NCI-H1092 treated with DMSO at 0.1 percent for 48 hours (cell line): ENCODE measurements around the gene SLC25A45.

Source experiments
- DNase-seq: peaks from one replicate; lab custom pipeline; 2025; lab: John Stamatoyannopoulos, UW

Gene SLC25A45, protein sequence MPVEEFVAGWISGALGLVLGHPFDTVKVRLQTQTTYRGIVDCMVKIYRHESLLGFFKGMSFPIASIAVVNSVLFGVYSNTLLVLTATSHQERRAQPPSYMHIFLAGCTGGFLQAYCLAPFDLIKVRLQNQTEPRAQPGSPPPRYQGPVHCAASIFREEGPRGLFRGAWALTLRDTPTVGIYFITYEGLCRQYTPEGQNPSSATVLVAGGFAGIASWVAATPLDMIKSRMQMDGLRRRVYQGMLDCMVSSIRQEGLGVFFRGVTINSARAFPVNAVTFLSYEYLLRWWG

DNA sequence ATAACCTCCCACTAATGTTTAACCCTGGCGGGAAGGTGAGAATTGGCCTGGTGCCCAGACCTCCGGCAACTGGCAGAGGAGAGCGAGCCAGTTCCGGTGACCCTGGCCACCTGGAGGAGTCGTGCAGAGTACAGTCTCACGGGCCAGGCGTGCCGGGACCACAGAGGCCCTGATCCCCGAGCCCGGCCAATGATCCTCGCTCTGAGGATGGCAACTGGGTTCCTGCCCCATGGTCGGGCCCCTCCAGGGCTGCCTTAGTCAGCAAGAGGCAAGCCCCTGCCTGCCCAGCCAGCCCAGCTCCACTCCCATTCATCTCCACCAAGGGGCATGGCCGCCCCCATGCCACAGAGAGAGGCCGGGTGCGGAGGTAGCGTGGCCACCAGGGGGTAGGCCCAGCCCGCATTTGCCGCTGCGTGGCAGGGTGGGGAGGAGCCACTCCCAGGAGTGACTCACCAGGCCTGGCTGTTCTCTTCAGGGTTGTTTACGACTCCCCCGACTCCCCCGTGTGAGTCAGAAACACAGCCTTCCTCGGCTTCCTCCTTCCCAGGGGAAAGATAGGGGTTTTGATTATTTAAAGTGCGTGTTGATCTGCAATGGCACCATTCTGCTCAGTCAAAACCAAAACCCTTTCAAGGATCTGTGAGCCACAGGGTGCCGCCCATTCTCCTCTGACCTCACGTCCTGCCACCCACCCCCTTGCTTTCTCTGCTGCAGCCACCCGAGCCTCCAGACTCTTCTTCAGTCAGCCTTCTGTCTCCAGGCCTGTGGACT is at the start of gene SLC25A45:
TSS of gene SLC25A45 (minus strand) at position 614 of the 771 bp plus-strand sequence. CDS start 695 bp downstream, outside the sequence.
- peak; percentile 93 for DNase-seq

DNA sequence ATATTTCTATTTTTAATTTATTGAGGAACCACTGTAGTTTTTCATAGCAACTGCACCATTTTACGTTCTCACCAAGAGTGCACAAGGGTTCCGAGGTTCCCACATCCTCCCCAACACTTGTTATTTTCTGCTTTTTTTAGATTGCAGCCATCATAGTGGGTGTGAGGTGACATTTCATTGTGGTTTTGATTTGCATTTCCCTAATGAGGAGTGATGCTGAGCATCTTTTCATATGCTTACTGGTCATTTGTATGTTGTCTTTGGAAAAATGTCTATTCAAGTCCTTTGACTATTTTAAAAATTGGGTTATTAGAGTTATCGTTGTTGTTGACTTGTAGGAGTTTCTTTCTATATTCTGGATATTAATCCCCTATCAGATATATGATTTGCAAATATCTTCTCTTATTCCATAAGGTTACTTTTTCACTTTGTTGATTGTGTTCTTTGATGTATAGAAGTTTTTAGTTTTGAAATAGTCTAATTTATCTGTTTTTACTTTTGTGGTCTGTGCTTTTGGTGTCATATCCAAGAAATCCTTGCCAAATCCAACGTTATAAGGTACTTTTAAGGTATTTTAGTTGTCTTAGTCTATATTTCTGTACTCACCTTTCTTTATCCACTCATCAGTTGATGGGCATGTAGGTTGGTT is 49.1 kb upstream of the SLC25A45 start:
- no peak for DNase-seq

DNA sequence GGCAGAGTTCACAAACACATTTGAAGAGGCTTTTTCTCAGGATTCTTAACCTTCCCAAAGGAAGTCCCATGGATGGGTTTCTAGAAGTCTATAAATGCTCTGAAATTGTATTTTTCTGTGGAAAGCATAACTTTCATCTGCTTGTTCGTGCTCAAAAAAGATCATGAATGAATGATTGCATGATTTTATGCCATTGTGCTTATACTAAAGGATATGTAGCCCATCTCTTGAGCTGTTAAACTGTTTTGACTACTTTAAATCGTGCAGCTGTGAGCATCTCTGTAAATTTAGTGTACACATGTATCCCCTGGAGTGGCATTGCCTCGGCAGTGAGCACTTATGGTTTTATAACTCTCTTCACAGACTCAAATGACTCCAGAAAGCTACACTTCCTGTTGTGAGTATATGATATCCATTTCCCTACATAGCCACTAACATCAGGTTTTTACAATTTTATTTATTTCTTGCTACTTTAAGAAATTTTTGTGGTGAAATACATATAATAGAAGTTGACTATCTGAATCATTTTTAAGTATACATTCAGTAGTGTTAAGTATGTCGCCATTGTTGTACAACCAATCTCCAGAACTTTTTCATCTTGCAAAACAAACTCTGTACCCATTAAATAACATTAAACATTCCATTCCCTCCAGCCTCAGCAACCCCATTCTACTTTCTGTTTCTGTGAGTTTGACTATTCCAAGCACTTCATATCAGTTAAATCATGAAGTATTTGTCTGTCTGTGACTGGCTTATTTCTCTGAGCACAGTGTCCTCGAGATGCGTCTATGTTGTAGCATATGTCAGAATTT is 48.2 kb upstream of the SLC25A45 start:
- no peak for DNase-seq

DNA sequence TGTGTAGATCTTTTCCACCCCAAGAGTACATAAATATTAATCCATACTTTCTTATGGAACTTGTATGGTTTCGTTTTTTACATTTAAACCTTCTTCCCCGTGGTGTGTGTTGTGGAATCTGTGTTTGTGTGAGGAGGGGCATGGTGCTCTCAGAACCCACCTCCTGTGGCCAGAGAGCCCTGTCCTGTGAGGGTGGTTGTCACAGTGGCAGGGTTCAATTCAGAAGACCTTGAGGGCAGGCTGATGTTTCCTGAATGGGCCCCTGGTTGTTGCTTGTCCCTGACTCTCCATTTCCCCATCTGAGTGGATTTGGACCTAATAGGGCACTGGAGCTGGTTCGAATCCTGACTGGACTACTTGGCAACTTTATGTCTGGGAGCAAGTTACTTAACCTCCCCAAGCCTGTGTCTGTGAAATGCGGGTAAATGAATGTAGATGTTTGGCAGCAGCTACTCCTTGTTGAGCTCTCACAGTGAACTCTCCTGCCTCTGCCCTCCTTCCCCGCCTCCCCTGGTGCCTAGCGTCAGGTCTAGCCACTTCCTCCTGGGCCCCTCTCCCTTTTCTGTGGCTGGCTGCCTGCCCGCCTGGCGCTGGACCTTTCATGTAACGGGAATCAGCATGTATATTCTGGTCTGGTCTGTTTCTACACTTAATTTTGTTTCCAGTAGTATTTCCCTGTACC is 47.4 kb upstream of the SLC25A45 start:
- DNase-seq, result no peak

DNA sequence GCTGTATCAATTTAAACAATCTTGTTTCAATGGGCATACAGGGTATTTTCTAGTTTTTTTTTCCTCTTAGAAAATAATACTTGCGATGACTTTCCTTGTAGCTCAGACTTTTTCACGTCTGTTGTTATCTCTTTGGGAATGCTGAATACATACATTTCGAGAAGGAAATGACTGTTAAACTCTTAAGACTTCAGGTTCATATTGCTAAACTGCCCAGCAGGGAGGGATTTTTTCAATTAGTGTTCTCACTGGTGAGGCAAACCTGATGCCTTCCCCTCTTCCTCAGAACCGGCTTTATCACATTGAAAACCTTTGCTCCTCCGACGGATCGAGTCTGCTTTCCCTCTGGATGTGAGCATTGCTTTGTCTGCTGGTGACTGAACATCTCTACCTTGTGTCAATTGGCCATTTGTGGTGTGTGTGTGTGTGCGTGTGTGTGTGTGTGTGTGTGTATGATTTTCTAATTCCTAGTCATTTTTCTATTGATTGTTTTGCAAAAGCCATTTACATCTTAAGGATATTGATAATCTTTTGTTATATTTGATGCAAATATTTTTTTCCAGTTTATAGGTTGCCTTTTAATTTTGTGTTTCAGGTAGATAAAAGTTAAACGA is 46.7 kb upstream of the SLC25A45 start:
- DNase-seq, result no peak

DNA sequence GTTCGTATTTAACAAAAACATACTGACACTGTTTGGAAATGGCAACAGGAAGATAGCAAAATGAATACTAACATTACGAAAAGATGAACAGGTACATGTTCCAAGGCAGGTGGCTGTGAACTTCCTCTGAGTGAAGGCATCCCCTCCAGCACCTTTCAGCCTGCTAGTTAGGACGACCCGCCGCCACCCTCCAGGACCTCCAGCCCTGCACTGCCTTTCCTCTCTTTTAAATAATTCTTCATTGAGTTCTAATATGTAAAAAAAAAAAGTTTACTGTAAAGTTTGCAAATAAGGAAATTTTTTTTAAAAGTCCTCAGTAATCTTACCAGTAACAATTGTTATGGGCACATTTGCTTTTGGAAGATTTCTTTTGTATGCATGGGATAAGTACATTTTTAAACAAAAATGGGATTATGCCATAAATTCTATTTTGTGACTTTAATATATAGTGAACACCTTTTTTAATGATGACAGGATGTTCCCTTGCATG is 46.2 kb upstream of the SLC25A45 start:
- no peak for DNase-seq

DNA sequence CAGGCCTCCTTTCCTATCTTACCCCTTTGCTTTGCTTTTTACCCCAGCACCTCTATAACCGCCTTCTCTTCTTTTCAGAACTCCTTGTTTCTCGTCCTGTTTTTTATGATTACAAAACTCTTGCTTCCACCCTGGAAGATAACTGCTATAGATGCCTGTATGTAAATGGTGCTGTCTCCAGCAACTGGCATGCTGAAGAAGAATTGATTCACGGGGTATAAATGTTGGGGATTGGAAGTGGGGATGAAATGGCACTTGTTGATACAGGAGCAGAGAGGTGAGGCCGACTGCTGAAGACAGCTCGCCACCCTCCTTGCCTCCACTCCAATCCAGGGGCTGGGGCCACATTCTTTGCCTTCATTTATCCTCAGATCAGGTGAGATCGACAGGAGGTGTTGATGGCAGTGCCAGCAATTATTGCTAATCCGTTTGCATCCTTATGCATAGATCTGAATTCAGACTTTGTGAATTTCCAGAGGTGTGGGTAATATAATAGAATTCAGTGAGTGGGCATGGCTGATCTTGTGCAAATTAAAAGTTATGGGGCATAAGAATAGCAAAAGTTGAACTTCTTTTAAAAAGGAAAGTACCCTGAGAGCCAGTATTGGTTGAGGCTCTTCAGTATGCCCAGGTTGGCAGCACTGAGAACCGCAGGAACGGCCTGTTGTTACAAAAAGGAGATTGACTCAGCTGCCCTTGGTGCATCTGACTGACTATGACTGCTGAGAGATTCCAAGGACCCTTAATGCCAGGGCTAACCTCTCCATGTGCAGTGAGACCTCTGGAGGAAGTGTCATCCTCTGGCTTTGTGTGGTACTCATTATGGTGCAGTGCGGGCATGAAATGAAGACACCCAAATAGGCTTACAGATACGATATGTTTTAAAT is 45.5 kb upstream of the SLC25A45 start:
- DNase-seq, result no peak

DNA sequence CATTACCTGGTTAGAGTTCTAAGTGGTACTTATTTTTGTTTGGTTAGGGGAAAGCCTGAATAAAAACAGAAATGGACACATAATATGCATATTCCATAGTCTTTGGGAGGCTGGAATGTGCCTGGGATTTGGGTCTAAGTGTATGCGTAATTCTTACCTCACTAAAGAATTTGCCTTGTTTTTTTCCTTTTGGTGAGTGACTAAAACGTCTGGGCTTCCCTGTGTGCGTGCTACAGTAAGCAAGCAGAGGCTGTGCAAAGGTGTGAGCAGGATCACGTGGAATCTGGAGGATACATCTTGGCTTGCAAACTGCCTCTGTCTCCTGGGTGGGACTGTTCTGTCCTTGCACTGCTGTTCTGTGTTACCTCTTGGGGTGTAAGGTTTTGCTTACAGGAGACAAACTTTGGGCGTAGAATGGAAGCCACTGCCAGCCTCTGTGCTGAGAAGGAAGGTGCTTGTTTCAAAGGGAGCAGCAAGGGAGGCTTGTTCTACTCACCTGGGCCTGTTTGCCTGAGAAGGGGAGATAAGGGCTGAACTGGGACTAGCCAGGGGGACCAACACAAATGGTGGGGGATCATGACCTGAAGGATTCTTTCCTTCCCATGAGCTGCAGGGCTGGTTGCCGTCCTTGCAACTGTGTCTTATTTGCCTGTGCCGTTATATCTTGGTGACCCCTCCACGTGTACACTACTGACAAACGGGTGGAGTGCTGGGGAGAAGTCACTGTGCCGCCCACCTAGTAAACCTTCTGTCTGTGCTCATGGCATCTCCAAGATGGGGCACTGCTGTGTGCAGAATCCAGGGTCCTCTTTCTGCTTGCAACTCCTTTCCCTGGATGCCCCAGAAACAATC is 44.6 kb upstream of the SLC25A45 start:
- no peak for DNase-seq

DNA sequence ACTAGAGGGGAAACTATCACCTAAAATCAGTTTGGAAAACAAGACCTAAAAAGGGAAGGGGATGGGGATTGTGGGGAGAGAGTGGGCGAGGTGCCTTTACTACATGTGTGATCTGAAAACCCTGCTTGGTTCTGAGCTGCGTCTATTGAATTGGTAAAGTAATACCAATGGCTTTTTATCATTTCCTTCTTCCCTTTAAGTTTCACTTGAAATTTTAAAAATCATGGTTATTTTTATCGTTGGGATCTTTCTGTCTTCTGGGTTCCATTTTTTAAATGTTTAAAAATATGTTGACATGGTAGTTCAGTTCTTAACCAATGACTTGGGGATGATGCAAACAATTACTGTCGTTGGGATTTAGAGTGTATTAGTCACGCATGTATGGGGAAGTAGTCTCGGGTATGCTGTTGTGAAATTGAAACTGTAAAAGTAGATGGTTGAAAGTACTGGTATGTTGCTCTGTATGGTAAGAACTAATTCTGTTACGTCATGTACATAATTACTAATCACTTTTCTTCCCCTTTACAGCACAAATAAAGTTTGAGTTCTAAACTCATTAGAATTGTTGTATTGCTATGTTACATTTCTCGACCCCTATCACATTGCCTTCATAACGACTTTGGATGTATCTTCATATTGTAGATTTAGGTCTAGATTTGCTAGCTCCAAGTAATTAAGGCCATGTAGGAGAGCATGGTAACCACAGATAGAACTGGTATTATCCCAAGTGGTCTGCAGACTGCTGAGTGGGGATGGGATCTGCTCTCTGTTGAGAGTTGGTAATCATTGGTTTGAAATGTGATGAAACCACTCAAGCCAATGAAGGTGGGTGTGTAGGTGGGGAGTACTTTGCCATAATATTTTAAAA is 43.8 kb upstream of the SLC25A45 start:
- DNase-seq, result no peak

DNA sequence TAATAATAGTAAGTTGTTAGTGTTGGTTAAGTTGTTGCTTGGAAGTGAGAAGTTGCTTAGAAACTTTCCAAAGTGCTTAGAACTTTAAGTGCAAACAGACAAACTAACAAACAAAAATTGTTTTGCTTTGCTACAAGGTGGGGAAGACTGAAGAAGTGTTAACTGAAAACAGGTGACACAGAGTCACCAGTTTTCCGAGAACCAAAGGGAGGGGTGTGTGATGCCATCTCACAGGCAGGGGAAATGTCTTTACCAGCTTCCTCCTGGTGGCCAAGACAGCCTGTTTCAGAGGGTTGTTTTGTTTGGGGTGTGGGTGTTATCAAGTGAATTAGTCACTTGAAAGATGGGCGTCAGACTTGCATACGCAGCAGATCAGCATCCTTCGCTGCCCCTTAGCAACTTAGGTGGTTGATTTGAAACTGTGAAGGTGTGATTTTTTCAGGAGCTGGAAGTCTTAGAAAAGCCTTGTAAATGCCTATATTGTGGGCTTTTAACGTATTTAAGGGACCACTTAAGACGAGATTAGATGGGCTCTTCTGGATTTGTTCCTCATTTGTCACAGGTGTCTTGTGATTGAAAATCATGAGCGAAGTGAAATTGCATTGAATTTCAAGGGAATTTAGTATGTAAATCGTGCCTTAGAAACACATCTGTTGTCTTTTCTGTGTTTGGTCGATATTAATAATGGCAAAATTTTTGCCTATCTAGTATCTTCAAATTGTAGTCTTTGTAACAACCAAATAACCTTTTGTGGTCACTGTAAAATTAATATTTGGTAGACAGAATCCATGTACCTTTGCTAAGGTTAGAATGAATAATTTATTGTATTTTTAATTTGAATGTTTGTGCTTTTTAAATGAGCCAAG is 42.9 kb upstream of the SLC25A45 start:
- no peak for DNase-seq

DNA sequence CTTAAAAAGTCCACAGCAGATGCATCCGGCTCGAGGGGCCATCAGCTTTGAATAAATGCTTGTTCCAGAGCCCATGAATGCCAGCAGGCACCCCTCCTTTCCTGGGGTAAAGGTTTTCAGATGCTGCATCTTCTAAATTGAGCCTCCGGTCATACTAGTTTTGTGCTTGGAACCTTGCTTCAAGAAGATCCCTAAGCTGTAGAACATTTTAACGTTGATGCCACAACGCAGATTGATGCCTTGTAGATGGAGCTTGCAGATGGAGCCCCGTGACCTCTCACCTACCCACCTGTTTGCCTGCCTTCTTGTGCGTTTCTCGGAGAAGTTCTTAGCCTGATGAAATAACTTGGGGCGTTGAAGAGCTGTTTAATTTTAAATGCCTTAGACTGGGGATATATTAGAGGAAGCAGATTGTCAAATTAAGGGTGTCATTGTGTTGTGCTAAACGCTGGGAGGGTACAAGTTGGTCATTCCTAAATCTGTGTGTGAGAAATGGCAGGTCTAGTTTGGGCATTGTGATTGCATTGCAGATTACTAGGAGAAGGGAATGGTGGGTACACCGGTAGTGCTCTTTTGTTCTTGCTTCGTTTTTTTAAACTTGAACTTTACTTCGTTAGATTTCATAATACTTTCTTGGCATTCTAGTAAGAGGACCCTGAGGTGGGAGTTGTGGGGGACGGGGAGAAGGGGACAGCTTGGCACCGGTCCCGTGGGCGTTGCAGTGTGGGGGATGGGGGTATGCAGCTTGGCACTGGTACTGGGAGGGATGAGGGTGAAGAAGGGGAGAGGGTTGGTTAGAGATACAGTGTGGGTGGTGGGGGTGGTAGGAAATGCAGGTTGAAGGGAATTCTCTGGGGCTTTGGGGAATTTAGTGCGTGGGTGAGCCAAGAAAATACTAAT is 42.0 kb upstream of the SLC25A45 start:
- no peak for DNase-seq

DNA sequence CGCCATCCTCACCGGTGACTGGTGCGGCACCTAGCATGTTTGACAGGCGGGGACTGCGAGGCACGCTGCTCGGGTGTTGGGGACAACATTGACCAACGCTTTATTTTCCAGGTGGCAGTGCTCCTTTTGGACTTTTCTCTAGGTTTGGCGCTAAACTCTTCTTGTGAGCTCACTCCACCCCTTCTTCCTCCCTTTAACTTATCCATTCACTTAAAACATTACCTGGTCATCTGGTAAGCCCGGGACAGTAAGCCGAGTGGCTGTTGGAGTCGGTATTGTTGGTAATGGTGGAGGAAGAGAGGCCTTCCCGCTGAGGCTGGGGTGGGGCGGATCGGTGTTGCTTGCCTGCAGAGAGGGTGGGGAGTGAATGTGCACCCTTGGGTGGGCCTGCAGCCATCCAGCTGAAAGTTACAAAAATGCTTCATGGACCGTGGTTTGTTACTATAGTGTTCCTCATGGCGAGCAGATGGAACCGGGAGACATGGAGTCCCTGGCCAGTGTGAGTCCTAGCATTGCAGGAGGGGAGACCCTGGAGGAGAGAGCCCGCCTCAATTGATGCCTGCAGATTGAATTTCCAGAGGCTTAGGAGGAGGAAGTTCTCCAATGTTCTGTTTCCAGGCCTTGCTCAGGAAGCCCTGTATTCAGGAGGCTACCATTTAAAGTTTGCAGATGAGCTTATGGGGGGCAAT is 41.2 kb upstream of the SLC25A45 start:
- no peak for DNase-seq

DNA sequence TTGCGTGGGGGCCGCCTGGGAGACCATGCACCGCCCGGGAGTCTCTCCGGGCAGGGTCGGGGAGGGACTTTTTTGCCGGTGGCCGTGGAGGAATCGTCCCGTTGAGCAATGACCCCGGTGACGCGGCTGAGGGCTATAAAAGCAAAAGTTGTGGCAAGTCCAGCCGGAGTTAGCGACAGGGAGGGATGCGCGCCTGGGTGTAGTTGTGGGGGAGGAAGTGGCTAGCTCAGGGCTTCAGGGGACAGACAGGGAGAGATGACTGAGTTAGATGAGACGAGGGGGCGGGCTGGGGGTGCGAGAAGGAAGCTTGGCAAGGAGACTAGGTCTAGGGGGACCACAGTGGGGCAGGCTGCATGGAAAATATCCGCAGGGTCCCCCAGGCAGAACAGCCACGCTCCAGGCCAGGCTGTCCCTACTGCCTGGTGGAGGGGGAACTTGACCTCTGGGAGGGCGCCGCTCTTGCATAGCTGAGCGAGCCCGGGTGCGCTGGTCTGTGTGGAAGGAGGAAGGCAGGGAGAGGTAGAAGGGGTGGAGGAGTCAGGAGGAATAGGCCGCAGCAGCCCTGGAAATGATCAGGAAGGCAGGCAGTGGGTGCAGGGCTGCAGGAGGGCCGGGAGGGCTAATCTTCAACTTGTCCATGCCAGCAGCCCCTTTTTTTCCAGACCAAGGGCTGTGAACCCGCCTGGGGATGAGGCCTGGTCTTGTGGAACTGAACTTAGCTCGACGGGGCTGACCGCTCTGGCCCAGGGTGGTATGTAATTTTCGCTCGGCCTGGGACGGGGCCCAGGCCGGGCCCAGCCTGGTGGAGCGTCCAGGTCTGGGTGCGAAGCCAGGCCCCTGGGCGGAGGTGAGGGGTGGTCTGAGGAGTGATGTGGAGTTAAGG is 40.4 kb upstream of the SLC25A45 start, which contains the start of gene NEAT1:
TSS of gene NEAT1 (plus strand) at position 166 of the 883 bp plus-strand sequence.
- no peak for DNase-seq
